Measurements from ENCODE around the gene SORT1. TPM values are rescaled to one million over a fixed set of nuclear protein-coding genes. Genes with fewer than 3 reads are reported as not detected.

The SORT1 gene
- total RNA-seq, 1 donor from 2014 or later, result 52.3 TPM

DNA sequence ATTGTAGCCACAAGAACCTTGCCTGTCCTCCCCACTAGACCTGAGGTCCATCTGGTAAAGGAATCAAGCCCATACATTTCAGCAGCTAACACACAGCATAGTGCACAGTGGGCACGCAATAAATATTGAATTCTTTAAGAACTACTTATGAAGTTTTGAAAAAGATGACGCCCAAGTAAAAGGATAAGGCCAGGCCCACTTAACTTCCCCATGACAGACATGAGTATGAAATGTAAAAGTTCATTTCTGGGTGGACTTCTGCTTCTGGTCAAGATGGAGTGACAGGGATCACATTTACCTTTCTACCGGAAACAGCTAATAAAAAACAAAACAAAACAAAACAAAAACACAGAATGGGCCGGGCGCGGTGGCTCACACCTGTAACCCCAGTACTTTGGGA is 25.4 kb downstream of the SORT1 start:
- H3K36me3 Mint-ChIP-seq, result peaks cover 8% of the 10 kb centered on the region
- H3K4me1 Mint-ChIP-seq (ENCODE audit: unreplicated experiment), result peaks cover 5% of the 10 kb centered on the region
- H3K4me3 Mint-ChIP-seq, result no peak overlapping the region
- H3K9me3 Mint-ChIP-seq, result no peaks in the 10 kb centered on the region
- H3K27me3 Mint-ChIP-seq, result no peaks in the 10 kb centered on the region
- no peak for DNase-seq (ENCODE audit: extremely low spot score, unreplicated experiment)
- no peak for TF ChIP-seq CTCF (conservative IDR thresholded peaks at IDR 0.05)
- H3K27ac Mint-ChIP-seq, result peak overlapping the region; percentile 89

GRCh38 chr1:109371341-109371739 is 26.4 kb downstream of the SORT1 start:
- Mint-ChIP-seq H3K27ac (peak overlapping the region; percentile 89), H3K4me3 (peak overlapping the region; percentile 54), H3K4me1 (ENCODE audit: unreplicated experiment) (peaks cover 5% of the 10 kb centered on the region), H3K36me3 (peaks cover 10% of the 10 kb centered on the region), H3K27me3 (no peaks in the 10 kb centered on the region), H3K9me3 (no peaks in the 10 kb centered on the region)
- no peak for DNase-seq (ENCODE audit: extremely low spot score, unreplicated experiment)
- no peak for TF ChIP-seq CTCF (conservative IDR thresholded peaks at IDR 0.05)

DNA sequence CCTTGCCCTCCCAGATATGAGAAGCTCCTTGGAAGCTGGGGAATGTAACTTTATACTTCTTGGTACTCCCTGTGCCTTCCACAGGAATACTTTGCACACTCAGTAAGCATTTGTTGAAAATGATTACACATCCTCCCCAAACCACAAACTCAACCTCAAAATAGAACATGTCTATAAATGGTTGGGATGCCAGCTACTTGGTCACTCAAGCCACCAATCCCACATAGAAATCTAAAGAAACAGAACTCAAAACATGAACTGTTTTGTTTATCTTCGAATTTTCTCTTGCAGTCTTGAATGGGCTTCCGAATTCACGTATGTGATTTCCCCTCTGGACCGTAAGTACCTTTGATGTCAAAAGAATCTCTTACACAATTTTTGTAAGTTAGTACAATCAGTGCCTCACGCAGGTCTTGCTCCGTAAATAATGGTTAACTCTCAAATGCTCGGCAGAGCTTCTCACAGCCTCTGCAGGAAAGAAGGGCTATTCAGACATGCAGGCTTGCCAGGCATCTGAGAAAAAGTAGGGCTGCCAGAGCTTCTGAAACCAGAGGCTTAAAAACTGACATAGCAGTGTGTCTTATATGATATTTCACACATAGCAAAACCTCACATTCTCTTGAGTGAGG is 26.9 kb downstream of the SORT1 start:
- Mint-ChIP-seq H3K9me3 (no peaks in the 10 kb centered on the region), H3K27ac (peak overlapping the region; percentile 89), H3K4me1 (ENCODE audit: unreplicated experiment) (peaks cover 4% of the 10 kb centered on the region), H3K36me3 (peaks cover 15% of the 10 kb centered on the region), H3K4me3 (peak overlapping the region; percentile 54), H3K27me3 (no peaks in the 10 kb centered on the region)
- TF ChIP-seq CTCF (conservative IDR thresholded peaks at IDR 0.05), result no peak
- DNase-seq (ENCODE audit: extremely low spot score, unreplicated experiment), result no peak

GRCh38 chr1:109369167-109369746 is 28.5 kb downstream of the SORT1 start:
- Mint-ChIP-seq H3K27me3 (no peaks in the 10 kb centered on the region), H3K9me3 (no peaks in the 10 kb centered on the region), H3K4me3 (no peak overlapping the region), H3K27ac (no peak overlapping the region), H3K4me1 (ENCODE audit: unreplicated experiment) (no peaks in the 10 kb centered on the region), H3K36me3 (peaks cover 14% of the 10 kb centered on the region)
- no peak for DNase-seq (ENCODE audit: extremely low spot score, unreplicated experiment)
- no peak for TF ChIP-seq CTCF (conservative IDR thresholded peaks at IDR 0.05)

DNA sequence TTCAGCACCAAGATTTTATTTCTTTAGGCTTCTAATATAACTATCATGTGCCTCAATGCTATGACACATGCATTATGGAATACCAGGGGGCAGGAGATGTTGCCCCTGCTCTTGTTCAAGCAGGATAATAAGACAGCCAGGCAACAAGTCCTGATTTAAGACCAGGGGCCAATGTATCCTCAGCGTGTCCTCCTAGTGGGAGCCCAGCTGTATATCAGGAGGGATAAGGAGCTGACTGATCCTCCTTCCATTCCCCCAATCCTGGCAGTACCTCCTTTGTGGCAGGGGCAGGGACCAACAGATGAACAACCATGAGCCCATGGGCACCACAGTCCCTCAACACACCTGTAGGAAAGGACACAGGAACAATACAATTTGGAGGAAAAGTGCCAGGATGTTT is 29.3 kb downstream of the SORT1 start:
- no peaks in the 10 kb centered on the region for H3K9me3 Mint-ChIP-seq
- no peaks in the 10 kb centered on the region for H3K27me3 Mint-ChIP-seq
- H3K4me3 Mint-ChIP-seq, result no peak overlapping the region
- no peak overlapping the region for H3K27ac Mint-ChIP-seq
- peaks cover 15% of the 10 kb centered on the region for H3K36me3 Mint-ChIP-seq
- no peak for DNase-seq (ENCODE audit: extremely low spot score, unreplicated experiment)
- no peaks in the 10 kb centered on the region for H3K4me1 Mint-ChIP-seq (ENCODE audit: unreplicated experiment)
- TF ChIP-seq CTCF (conservative IDR thresholded peaks at IDR 0.05), result no peak
